IPS DF 19.7 (cell line): ENCODE data around the gene RNU1-3.
"Not testable (repeated sequence)": the region's sequence is repeated elsewhere in the genome, so short reads cannot be mapped to it uniquely, and the experiment has no call there.

Experiments used
- DNase-seq: peaks from one replicate; pipeline ENCODE4 v3.0.0-alpha.2; 2013; ENCODE audit warnings: low read depth, low spot score

RNU1-3 gene

DNA sequence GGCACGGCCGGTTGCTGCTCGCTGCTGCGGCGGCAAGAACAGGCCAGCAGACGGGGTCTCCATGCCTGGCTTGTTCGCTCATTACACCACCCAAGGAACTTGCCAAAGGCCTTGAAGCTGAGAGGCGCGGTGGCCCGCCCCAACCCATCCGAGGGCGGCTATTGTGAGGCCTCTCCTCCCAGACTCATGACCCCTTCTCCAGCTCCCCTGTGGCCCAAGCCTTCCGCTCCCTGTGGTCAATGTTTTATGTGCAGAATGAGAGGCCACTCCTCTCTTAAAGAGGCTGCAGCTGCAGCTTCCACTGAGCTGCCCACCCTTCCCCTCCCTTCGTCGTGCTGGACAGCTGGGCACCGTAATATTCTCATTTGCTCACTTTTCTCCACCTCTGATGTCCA is 27.6 kb upstream of the RNU1-3 start:
- DNase-seq, result not testable (repeated sequence)

DNA sequence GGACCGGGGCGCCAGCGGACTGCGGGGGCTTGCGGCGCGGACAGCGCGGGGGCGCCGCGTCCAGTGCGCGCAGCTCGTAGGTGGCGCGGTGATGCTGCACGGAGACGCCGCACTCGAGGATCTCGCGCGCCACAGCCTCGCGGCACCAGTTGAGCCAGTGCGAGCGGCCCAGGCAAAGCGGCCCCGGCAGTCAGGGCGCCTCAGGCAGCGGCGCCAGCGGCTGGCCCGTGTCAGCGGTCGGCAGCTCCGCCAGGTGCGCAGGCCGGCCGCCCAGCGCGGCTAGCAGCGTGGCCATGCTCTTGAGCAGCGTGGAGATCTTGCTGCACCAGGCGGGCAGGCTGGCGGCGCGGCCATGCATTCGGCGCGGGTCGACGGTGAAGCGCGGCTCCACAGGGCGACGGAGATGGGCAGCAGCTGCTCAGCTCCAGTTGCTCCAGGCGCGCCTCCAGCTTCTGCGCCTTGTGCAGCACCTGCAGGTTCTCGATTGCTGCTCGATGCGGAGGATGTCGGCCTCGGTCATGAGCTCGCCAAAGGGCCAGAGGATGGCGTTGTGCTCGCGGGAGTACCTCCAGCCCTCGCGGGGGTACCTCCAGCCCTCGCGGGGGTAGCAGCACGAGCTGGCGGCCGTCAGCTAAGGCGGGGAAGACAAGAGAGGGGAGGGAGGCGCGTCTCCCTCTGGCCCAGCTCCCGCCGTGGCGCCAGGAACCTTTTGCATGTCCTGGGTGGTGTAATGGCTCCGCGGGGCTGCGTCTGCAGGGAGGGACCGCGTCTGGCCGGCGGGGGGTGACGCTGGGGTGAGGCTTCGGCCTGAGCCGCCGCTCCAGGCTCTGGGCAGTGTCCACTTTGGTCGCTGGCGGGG is 26.9 kb upstream of the RNU1-3 start:
- DNase-seq, result not testable (repeated sequence)

DNA sequence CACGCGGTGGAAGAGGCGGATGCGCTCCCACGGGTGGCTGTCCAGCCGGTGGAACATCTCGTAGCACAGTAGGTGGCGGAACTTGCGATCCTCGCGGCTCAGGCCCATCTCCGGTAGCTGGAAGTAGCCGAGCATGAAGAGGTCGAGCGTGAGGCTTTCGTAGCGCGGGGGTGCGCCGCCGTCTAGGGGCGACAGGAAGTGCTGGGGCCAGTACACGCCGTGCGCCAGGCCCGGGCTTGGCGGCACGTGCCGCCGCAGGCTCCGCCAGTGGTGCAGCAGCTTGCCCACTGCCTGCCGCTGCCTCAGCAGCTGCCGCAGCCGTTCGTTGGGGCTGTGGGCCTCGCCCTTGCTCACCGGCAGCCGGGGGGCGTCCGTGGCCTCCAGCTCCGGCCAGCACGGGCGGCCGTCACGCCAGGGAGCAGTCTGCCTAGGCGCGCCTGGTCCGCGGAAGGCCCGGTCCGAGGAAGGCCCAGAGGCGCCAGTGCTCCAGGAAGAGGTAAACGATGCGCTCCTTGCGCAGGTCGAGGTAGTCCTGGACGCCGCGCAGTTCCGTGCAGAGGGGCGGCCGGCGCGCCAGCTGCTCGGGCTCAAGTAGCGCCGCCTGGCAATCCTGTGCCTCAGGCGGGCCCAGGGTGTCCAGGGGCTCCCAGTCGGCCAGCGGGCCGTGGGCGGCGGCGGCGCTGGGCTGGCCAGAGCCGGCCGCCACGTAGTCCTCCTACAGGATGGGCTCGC is 26.1 kb upstream of the RNU1-3 start:
- DNase-seq, result not testable (repeated sequence)

DNA sequence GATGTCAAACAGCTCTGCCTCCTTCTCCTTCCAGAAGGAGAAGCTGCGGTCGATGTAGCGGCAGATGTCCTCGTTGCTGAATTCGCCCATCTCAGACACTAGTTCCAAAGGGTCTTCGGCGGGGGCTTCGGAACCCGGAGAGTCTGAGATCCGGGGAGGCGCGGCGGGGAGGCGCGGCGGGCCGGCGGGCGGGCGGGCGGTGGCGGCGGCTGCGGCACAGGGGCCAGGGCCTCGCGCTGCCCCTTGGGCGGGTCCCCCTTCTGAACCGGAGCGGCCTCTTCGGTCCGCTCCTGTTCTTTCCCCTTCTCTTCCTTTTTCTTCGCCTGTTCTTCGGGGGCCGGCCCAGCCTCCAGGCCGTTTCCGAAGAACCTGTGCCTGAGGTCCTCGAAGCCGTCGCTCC is 25.5 kb upstream of the RNU1-3 start:
- DNase-seq, result not testable (repeated sequence)

DNA sequence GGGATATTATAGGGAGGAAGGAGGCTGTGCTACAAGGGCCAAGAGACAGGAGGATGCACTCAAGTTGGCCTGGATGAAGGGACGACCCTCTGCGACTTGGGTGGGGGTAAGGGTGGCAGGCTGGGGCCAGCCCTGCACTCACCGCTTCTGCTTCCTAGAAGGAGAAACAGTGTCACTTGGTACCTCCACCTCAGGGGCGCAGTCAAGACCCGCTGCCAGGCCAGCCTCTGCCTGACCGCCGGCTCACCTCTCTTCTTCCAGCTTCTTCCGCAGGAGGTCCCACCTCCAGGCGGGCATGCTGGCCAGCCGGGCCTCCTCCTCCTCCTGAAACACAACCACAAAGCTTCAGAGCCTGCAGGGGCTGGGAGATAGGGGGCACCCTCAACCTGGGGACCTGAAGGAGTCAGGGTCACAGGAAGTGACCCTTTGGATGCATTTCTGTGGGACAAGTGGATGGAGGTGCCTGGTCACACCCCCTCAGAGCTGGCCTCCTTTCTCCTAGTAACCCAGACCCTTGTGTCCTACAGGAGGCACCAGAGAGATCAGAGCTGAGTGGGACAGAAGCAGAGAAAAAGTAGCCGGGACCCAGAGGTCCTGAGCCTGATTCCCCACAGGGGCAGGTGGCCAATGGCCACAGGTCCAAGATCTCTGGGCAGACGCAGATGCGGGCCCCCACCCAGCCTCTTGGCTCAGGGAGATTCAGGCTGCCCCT is 24.4 kb upstream of the RNU1-3 start:
- DNase-seq, result not testable (repeated sequence)

DNA sequence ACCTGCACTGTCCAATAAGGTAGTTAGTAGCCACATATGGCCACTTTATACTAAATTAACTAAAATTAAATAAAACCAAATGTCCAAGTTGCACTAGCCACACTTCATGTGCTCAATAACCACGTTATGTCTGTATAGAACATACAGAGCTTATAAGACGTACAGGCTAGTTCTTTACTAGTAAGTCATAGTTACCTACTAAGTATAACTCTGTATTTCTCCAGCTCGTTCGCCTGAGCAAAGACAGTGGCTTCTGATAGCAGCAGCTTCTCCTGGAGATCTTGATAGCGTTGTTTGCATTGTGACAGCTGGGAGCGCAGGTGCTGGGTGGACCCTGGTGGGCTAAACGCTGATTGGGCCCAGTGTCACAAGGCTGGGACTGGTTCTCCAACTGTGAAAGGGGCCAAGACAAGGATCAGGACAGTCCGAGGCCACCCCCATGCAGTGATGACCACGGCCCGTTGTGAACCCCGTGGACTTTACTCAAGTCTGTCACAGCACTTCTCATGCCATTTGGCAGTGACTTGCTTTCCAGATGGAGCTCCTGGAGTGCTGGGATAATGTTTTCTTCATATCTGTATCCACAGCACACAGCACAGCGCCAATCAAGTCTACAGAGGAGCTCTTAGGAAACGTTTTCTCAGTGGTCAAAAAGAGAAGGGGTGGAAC is 20.5 kb upstream of the RNU1-3 start:
- DNase-seq, result not testable (repeated sequence)

DNA sequence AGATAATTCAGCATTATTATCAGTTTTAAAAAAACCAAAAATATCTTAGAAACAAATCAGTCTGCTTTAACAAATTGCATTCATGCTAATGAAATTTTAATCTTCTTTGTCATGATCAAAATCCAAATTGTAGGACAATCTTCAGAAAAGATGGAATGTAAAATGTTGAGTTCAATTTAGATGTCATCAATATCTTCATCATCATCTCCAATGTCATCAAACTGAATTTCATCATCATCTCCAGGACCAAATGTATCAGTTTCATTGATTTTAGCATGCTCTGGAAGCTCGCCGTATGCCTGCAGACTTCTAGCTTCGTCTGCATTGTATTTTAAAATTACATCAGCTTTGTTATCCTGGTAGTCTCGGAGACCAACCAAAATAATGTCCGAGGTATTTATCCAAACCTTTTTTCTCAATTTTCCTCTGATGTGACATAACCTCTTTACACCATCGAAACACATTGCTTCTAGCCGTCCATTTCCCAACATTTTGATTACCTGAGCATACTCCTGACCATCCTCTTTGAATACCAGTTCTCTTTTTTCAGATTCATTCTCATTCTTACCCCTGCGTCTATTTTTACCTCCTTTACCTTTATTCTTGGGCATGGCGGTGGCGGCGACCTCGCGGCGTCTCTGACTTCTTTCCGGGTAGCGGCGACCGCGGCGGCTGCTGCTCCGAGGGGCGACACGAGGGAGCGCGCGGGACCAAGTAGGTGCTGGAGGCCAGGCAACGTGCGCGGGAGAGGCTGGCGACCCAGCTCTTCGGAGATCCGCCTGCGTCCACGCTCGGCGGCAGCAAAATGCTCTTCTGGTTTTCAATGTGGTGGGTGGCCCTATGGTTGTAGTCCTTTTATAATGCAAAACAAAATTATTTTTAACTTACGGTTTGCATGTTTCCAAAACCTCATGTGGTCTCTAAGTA is 19.0 kb upstream of the RNU1-3 start:
- DNase-seq, result not testable (repeated sequence)

DNA sequence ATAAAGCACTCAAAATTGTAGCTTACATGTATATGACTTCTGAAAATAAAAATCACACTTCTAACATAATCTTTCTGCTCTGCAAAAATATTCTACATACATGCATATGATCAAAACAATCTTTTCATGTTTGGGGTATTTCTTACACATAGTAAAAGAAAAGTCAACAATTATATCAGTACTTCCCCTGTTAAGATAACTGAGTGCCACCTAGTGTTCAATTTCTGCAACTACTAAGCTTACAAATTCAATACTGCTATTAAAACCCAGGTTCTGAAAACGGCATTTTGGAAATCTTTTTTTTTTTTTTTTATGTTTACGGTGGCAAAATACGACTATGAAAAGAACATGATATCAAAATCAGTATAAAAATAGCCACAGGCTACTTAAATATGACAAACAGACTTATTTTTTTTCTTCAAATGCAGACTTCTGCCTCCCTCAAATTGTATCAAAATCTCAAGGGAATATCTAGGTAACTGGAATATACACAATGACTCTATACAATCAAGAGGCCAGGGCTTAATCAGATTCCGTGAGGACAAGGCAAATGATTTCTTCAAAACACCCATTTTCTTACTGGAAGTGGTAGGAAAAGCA is 18.1 kb upstream of the RNU1-3 start:
- DNase-seq, result not testable (repeated sequence)

DNA sequence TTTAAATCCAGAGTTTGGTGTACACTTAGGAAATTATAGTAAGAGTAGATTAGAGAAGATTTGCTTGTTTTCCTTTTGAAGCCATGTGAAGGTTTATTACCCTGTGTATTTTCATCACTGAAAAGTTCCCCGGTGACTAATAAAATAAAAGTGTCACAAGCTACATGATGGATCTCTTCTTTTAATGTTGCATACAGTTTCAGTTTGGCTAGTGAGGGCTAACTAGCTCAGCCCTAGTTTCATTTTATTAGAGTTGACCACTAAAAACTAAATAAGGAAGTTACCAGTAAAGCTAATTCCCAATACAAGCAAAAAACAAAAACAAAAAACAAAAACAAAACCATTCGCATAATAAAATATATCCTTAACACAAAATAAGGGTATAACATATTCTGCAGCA is 17.4 kb upstream of the RNU1-3 start:
- not testable (repeated sequence) for DNase-seq

DNA sequence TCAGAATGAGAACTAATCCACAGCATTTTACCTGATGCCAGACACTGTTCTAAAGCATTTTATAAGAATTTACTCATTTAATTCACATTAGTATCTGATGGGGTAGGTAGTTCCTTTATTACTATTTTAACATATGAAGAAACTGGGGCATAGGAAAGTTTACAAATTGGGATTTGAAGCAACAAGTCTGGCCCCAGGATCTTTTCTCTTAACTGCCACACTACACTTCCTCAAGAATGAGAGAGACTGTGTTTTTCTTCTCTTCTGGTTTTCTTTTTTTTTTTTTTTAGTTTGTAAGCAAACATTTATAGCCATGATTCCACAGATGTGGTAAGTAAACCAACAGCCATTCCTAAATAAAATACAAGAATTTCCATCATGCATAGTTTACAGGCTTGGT is 16.1 kb upstream of the RNU1-3 start:
- not testable (repeated sequence) for DNase-seq

DNA sequence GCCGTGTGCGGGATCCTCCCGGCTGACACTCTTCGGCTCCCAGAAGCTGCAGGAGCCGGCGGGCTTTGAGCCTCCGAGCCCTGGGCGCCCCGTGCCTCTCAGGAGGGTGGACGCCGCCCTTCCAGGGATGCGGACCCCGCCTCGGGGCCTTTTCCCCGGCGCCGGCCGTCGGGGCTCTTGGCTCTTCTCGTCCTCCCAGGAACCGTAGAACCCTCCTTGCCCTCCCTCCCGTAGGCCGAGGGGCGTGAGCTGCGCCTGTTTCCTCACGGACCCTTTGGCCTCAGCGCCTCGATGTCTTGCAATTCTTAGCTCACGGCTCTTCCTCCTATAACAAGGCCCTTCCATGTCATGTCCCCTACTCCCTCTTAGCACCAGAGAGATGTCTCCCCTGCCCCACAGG is 13.6 kb upstream of the RNU1-3 start:
- DNase-seq, result not testable (repeated sequence)

DNA sequence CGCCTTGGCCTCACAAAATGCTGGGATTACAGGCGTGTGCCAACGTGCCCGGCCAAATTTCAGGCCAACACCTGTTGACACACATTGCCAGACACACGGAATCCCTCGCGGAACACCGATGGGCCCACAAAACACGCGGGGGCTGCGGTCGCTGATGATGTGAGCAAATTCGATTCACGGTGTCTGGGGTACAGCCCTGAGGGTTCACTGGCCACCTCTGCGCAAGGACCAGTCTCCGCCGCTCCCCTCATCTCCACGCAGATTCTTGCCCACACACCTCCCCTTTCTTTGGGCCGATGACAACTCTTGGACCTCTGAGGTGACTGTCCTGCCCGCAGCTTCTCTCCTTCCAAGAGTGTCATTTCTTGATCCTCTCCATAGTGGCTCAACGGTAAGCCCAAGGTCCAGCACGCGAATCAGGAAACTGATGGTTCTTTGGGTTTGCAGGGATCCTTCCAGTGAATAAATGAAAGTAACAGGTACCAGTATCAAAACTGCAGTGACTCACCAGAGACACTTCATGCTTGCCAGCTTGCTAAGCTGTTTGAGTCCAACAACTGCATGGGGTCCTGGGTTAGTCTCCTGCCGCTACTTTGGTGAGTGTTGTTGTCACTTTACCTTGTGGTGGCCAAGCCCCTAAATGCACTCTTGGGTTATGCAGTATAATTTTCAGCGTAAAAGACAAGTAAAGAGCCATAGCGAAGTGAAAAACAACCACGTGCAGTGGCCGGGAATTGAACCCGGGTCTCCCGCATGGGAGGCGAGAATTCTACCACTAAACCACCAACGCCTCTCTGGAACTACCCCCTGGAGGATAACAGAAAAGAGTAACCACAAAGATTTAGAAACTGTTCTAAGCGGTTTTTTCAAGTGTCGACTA is 11.0 kb upstream of the RNU1-3 start:
- DNase-seq, result no peak

DNA sequence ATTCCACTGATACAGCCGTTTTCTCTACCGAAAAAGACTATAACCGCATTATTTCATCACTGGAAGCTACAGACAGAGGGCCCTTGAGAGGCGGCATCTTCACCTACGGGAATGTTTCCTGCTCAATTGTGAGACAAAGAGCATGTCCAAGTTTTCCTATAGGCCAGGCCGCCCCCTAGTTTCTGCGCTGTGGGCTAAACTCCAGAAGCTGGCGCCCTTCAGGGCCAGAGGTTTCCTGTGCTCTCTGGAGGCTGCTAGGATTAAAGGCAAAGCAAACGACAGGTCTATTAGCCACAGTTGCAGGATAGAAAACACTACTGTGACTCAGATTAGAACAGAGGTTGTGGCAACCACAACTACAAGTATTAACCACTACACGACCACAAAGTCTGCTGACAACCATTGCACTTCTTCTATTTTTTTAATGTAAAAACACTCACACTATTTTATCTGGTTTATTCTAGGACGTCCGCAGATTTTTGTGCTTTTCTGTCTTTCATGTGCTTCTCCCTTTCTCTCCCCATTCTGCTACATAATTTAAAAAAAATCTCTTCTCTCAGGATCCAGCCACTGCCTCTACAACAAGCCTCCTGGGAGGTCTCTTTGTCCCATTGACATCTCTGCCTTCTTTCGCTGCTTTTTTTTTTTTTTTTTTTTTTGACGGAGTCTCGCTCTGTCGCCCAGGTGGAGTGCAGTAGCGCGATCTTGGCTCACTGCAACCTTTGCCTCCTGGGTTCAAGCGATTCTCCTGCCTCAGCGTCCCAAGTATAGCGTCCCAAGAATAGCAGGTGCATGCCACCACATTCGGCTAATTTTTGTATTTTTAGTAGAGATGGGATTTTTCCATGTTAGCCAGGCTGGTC is 10.1 kb upstream of the RNU1-3 start:
- DNase-seq, result not testable (repeated sequence)

DNA sequence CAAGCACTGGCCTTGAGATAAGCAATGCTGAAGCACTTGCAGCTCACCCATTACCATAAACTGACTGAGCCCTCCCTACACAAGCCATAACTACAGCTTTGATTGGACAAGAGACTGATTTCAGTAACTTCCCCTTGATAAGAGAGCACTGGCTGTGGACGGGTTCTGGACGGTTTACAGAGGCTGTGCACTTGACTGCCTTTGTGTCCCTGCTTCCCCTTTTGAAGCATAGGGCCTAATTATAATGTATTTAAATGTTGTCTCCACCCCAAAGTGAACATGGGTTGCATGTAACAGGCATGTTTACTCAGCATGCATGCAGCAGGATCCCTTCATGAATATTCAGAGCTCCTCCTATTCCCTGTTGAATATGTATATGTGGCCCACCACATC is 8.4 kb upstream of the RNU1-3 start:
- not testable (repeated sequence) for DNase-seq

DNA sequence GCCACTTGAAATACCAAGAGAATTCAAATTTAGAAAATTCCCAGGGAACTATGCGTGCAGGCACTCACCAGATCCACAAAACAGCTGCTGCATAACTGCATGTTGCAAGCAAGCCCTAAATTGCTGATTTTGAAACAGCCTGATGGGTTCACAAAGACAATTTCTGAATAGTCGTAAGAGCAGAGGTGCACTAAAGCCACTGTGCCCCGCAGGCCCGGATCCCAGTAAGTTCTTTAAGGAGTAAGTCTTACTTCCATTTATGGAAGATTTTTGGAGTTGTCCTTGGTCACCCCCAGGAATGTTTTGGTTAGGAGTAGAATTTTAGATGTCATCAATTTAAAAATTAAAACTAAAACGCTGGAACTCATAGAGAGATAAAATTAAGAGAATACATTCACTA is 7.2 kb upstream of the RNU1-3 start:
- DNase-seq, result not testable (repeated sequence)

DNA sequence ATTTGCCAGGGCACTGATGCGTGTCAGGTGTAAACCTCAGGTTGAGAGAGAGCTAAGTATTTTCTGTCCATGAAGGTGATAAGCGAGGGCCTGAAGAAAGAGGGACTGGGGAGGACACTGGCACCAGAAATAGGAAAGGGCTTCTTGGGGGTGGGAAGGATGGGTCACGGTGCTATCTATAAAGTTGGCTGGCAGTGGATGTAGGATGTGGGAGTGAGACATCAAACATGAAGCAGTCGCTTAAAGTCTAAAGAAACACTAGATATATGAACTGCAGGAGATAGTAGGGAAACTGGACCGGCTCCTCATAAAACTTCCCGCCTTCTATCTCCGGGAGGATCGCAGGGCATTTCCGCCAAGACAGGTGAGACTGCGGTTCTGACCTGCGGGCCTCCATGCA is 912 bp downstream of the RNU1-3 start:
- DNase-seq, result not testable (repeated sequence)

DNA sequence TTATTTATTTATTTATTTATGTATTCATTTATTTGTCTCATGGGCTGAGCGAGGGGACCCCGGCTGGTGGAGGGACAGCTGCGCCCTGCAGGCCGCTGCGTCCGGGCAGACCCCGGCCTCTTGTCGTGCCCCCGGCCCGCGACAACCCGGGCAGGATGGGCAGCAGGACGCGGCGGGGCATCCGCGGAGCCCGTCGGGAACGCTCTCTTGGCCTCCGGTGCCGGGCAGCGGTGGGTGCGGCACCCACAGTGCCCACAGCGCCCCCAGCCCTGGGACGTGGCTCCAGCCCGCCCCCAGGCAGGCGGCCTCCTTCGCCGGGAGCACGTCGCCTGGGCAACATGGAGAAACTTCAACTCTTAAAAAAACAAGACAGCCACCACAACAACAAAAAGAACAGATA is 8.5 kb downstream of the RNU1-3 start:
- not testable (repeated sequence) for DNase-seq
